NOMO-1 treated with DMSO at 0.1 percent for 48 hours (cell line): ENCODE data around the gene SGK2.
"Not testable (repeated sequence)": the region's sequence is repeated elsewhere in the genome, so short reads cannot be mapped to it uniquely, and the experiment has no call there.

Experiments
- DNase-seq: peaks from one replicate; lab custom pipeline; 2025; ENCODE audit not compliant: unreplicated experiment; lab: John Stamatoyannopoulos, UW

Gene SGK2

GRCh38 chr20:43563429-43563828, 4.6 kb downstream of the SGK2 start:
- no peak for DNase-seq

- DNase-seq = no peak
Observed at GRCh38 chr20:43563991-43564390, 5.2 kb downstream of the SGK2 start.

- no peak for DNase-seq
Observed at GRCh38 chr20:43564455-43564854, 5.6 kb downstream of the SGK2 start.

GRCh38 chr20:43564993-43565757, 6.3 kb downstream of the SGK2 start:
- DNase-seq = no peak

GRCh38 chr20:43565758-43566104, 6.9 kb downstream of the SGK2 start:
- no peak for DNase-seq

- no peak for DNase-seq
Observed at GRCh38 chr20:43567477-43567876, 8.7 kb downstream of the SGK2 start.

- DNase-seq = no peak
Observed at GRCh38 chr20:43568706-43569105, 9.9 kb downstream of the SGK2 start.

- no peak for DNase-seq
Observed at GRCh38 chr20:43569282-43569681, 10.5 kb downstream of the SGK2 start.

GRCh38 chr20:43570496-43570895, 11.7 kb downstream of the SGK2 start:
- no peak for DNase-seq

GRCh38 chr20:43571310-43571709, 12.5 kb downstream of the SGK2 start:
- no peak for DNase-seq

- no peak for DNase-seq
Observed at GRCh38 chr20:43571771-43572170, 12.9 kb downstream of the SGK2 start.

- DNase-seq = no peak
Observed at GRCh38 chr20:43572891-43573290, 14.1 kb downstream of the SGK2 start.

- DNase-seq = no peak
Observed at GRCh38 chr20:43576108-43576507, 17.3 kb downstream of the SGK2 start.

- DNase-seq = no peak
Observed at GRCh38 chr20:43579861-43580793, 21.3 kb downstream of the SGK2 start.

- DNase-seq = no peak
Observed at GRCh38 chr20:43583133-43583864, 24.5 kb downstream of the SGK2 start.

- DNase-seq = peak; percentile 72
Observed at GRCh38 chr20:43583982-43584432, 25.2 kb downstream of the SGK2 start.

- DNase-seq = no peak
Observed at GRCh38 chr20:43584448-43585136, 25.8 kb downstream of the SGK2 start.

- DNase-seq = no peak
Observed at GRCh38 chr20:43586641-43587040, 27.8 kb downstream of the SGK2 start.

- DNase-seq = not testable (repeated sequence)
Observed at GRCh38 chr20:43588526-43588925, 29.7 kb downstream of the SGK2 start.

- peak; percentile 34 for DNase-seq
Observed at GRCh38 chr20:43590036-43590391, 31.2 kb downstream of the SGK2 start.
